K562 (cell line): ENCODE data around the gene ATIC. TPM values are rescaled to one million over a fixed set of nuclear protein-coding genes. Genes with fewer than 3 reads are reported as not detected.
A peak's percentile ranks its signal among the peaks of the same experiment; 100 is the strongest.

Experiments used
- CCNT2 ChIP-seq: IDR thresholded peaks from 2 replicates; pipeline ENCODE4 v1.6.1; 2011; ENCODE audit warnings: borderline replicate concordance, low read depth, mild to moderate bottlenecking, moderate library complexity, mixed read lengths, low read length; ENCODE audit not compliant: insufficient read length; ENCODE audit errors: extremely low read depth
- EGR1 ChIP-seq: fragments of 450-650 bp; conservative IDR thresholded peaks from 2 replicates; pipeline ENCODE4 v1.6.1; 2017; ENCODE audit warnings: mild to moderate bottlenecking
- HNRNPL ChIP-seq: fragments of 200-400 bp; formaldehyde crosslinking; IDR thresholded peaks from 2 replicates; pipeline ENCODE4 v1.6.1; 2017; ENCODE audit warnings: low read depth, mild to moderate bottlenecking, low read length
- LEF1 ChIP-seq: fragments of 450-650 bp; IDR thresholded peaks from 2 replicates; pipeline ENCODE4 v1.6.1; 2016; ENCODE audit warnings: mild to moderate bottlenecking
- POLR2G ChIP-seq: fragments of 200-400 bp; formaldehyde crosslinking; IDR thresholded peaks from 2 replicates; pipeline ENCODE4 v1.6.1; 2017; ENCODE audit warnings: low read depth, mild to moderate bottlenecking, antibody characterized with exemption, low read length, moderate library complexity
- SMARCA4 ChIP-seq: fragments of 450-650 bp; IDR thresholded peaks from 2 replicates; pipeline ENCODE4 v1.6.1; 2016
- SP1 ChIP-seq: sonication (generic); formaldehyde crosslinking; IDR thresholded peaks from 2 replicates; pipeline ENCODE4 v1.8.1; 2022; ENCODE audit warnings: mild to moderate bottlenecking, missing genetic modification reagents
- STAG1 ChIP-seq: sonication (generic); formaldehyde crosslinking; IDR thresholded peaks from 2 replicates; pipeline ENCODE4 v1.5.0; 2020; ENCODE audit warnings: missing genetic modification reagents, borderline replicate concordance
- TBL1XR1 ChIP-seq, 2 experiments: IDR thresholded peaks; 2 replicates each; pipeline ENCODE4 v1.6.1; 2012; ENCODE audit warnings: improper control_type of control experiment in 2 of 2, low read length in 2 of 2, mild to moderate bottlenecking in 1 of 2
- TCF3 ChIP-seq: sonication (generic); formaldehyde crosslinking; IDR thresholded peaks from 2 replicates; pipeline ENCODE4 v1.4.0; 2020; ENCODE audit warnings: mild to moderate bottlenecking, missing genetic modification reagents
- TEAD4 ChIP-seq, 2 experiments: sonication (generic) in 1 of 2; formaldehyde crosslinking in 1 of 2; IDR thresholded peaks; 2 replicates each; pipeline versions ENCODE4 v1.6.1 to v1.8.0; 2012 to 2022; ENCODE audit warnings: borderline replicate concordance in 1 of 2, inconsistent platforms in 1 of 2, low read length in 1 of 2, mild to moderate bottlenecking in 1 of 2, missing genetic modification reagents in 1 of 2
- ZBTB1 ChIP-seq: sonication (generic); formaldehyde crosslinking; IDR thresholded peaks from 2 replicates; pipeline ENCODE4 v1.8.1; 2023; ENCODE audit warnings: missing genetic modification reagents, low read depth, mild to moderate bottlenecking, borderline replicate concordance
- ZNF347 ChIP-seq: fragments of 450-650 bp; formaldehyde crosslinking; IDR thresholded peaks from 2 replicates; pipeline ENCODE4 v1.4.0; 2020; ENCODE audit warnings: low read depth, mild to moderate bottlenecking, moderate library complexity
- ZNF445 ChIP-seq: fragments of 250-450 bp; sonication (Bioruptor Pico); IDR thresholded peaks from 2 replicates; pipeline ENCODE4 v1.4.0; 2020; ENCODE audit warnings: low read depth, mild to moderate bottlenecking, moderate library complexity
- polyA plus RNA-seq, 8 experiments: library from polyadenylated mRNA; depleted of rRNA in 4 of 8; stranded (reverse) in 5 of 8; unstranded in 3 of 8; fragments of >200 nt; fragmentation: Nextera tagmentation in 2 of 8; fragmentation: Illumina TruSeq in 1 of 8; extraction: Ambion mirVana in 2 of 8; extraction: Trizol in 1 of 8; gene quantifications; 2 replicates each; pipeline versions ENCODE4 v1.2.1 to v1.2.3, GENCODE V29; 2011 to 2014; ENCODE audit warnings: inconsistent platforms in 1 of 8, missing spikeins in 1 of 8
- total RNA-seq, 7 experiments: library from RNA; depleted of rRNA in 6 of 7; stranded (reverse); fragments of >200 nt in 6 of 7; fragmentation: Illumina TruSeq in 2 of 7; extraction: Trizol in 2 of 7; gene quantifications; 2 replicates each; pipeline versions ENCODE4 v1.2.1 to v1.2.3, GENCODE V29; 2011 to 2021; ENCODE audit warnings: low replicate concordance in 1 of 7
- TF ChIP-seq, protein P1 (sequence below): fragments of 450-650 bp; IDR thresholded peaks from 2 replicates; pipeline ENCODE4 v1.6.1; 2016; ENCODE audit warnings: low read depth
- TF ChIP-seq, protein P2 (sequence below): fragments of 250-450 bp; sonication (Bioruptor Pico); IDR thresholded peaks from 2 replicates; pipeline ENCODE4 v1.5.0; 2020; ENCODE audit warnings: mild to moderate bottlenecking
- TF ChIP-seq, protein P3 (sequence below): fragments of 250-450 bp; sonication (Bioruptor Pico); IDR thresholded peaks from 2 replicates; pipeline ENCODE4 v1.8.0; 2022; ENCODE audit warnings: moderate library complexity, mild to moderate bottlenecking, inconsistent platforms

ATIC gene
- total and polyA plus RNA-seq, 9 of the 15 experiments (the other 6 are each of a cell fraction or from before 2014, with no cell fraction given) = 45.6 to 480 (median 212) TPM

DNA sequence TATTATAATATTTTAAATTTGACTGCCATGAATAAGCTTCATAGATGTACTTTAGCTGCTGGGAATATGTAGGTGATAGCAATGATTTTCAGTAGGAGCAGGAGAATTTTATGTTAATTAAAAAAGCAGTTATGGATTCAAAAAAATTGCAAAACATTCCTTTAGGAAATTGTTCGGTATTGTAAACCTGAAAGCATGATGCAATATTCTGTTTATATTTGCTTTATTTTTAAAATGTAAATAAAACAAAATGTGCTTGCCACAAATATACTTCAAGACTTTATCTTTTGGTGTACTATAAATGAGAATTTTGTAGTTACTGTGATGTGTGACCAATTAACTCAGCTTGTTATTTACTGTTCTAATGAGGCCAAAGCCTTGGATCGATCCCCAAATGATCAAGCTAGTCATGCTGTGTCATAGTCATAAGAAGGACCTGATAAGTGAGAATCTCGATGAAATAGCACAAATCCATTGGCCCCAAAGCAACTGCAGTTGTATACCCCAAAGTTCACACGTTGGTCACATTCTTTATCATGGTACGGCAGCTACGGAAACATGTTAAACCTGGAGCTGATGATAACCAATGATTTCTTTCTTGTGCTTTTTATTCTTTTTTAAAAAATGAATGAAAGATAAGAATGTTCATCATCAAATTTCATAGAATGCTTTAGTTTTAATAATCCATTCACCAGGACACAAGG, 23.6 kb upstream of the ATIC start (continued):
- TF ChIP-seq ZBTB1 (CRISPR knock-in tag) = no peak
- no peak for TF ChIP-seq HNRNPL
- TF ChIP-seq, protein P1, sequence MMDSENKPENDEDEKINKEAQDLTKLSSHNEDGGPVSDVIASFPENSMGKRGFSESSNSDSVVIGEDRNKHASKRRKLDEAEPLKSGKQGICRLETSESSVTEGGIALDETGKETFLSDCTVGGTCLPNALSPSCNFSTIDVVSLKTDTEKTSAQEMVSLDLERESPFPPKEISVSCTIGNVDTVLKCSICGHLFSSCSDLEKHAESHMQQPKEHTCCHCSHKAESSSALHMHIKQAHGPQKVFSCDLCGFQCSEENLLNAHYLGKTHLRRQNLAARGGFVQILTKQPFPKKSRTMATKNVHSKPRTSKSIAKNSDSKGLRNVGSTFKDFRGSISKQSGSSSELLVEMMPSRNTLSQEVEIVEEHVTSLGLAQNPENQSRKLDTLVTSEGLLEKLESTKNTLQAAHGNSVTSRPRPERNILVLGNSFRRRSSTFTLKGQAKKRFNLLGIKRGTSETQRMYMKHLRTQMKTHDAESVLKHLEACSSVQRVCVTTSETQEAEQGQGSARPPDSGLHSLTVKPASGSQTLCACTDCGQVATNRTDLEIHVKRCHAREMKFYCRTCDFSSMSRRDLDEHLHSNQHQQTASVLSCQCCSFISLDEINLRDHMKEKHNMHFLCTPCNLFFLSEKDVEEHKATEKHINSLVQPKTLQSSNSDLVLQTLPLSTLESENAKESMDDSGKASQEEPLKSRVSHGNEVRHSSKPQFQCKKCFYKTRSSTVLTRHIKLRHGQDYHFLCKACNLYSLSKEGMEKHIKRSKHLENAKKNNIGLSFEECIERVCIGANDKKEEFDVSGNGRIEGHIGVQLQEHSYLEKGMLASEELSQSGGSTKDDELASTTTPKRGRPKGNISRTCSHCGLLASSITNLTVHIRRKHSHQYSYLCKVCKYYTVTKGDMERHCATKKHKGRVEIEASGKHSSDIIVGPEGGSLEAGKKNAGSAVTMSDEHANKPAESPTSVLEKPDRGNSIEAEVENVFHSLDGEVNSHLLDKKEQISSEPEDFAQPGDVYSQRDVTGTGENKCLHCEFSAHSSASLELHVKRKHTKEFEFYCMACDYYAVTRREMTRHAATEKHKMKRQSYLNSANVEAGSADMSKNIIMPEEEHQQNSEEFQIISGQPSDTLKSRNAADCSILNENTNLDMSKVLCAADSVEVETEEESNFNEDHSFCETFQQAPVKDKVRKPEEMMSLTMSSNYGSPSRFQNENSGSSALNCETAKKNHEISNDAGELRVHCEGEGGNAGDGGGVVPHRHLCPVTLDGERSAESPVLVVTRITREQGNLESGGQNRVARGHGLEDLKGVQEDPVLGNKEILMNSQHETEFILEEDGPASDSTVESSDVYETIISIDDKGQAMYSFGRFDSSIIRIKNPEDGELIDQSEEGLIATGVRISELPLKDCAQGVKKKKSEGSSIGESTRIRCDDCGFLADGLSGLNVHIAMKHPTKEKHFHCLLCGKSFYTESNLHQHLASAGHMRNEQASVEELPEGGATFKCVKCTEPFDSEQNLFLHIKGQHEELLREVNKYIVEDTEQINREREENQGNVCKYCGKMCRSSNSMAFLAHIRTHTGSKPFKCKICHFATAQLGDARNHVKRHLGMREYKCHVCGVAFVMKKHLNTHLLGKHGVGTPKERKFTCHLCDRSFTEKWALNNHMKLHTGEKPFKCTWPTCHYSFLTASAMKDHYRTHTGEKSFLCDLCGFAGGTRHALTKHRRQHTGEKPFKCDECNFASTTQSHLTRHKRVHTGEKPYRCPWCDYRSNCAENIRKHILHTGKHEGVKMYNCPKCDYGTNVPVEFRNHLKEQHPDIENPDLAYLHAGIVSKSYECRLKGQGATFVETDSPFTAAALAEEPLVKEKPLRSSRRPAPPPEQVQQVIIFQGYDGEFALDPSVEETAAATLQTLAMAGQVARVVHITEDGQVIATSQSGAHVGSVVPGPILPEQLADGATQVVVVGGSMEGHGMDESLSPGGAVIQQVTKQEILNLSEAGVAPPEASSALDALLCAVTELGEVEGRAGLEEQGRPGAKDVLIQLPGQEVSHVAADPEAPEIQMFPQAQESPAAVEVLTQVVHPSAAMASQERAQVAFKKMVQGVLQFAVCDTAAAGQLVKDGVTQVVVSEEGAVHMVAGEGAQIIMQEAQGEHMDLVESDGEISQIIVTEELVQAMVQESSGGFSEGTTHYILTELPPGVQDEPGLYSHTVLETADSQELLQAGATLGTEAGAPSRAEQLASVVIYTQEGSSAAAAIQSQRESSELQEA = no peak
- TF ChIP-seq TCF3 = peak; percentile 85
- TF ChIP-seq ZNF347 = no peak
- no peak for TF ChIP-seq EGR1
- TF ChIP-seq CCNT2 = peak; percentile 93
- TF ChIP-seq, protein P2, sequence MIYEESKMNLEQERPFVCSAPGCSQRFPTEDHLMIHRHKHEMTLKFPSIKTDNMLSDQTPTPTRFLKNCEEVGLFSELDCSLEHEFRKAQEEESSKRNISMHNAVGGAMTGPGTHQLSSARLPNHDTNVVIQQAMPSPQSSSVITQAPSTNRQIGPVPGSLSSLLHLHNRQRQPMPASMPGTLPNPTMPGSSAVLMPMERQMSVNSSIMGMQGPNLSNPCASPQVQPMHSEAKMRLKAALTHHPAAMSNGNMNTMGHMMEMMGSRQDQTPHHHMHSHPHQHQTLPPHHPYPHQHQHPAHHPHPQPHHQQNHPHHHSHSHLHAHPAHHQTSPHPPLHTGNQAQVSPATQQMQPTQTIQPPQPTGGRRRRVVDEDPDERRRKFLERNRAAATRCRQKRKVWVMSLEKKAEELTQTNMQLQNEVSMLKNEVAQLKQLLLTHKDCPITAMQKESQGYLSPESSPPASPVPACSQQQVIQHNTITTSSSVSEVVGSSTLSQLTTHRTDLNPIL (CRISPR knock-in tag) = no peak
- TF ChIP-seq SMARCA4 = peak; percentile 91
- TF ChIP-seq ZNF445 = no peak
- peak; percentile 73; the same call in 1 of the 2 replicates for TF ChIP-seq LEF1
- no peak for TF ChIP-seq POLR2G
- peak; percentile 93 for TF ChIP-seq TEAD4 (IDR thresholded peaks at IDR 0.05; ENCODE audit: low read length)
- no peak for TF ChIP-seq TEAD4 (CRISPR knock-in tag; IDR thresholded peaks at IDR 0.05; ENCODE audit: borderline replicate concordance)
- TF ChIP-seq TBL1XR1 (IDR thresholded peaks at IDR 0.05; ENCODE audit: low read length in 2 of 2) = peak in 1 of 2 experiments; percentile 45; a peak in 1 of 4 replicates
- no peak for TF ChIP-seq SP1
- no peak for TF ChIP-seq STAG1 (CRISPR knock-in tag)
- TF ChIP-seq, protein P3, sequence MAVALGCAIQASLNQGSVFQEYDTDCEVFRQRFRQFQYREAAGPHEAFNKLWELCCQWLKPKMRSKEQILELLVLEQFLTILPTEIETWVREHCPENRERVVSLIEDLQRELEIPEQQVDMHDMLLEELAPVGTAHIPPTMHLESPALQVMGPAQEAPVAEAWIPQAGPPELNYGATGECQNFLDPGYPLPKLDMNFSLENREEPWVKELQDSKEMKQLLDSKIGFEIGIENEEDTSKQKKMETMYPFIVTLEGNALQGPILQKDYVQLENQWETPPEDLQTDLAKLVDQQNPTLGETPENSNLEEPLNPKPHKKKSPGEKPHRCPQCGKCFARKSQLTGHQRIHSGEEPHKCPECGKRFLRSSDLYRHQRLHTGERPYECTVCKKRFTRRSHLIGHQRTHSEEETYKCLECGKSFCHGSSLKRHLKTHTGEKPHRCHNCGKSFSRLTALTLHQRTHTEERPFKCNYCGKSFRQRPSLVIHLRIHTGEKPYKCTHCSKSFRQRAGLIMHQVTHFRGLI (CRISPR knock-in tag) = no peak
